PFSK-1 (cell line): ENCODE data around the gene ATP5MG.

Source experiments
- POLR2AphosphoS5 ChIP-seq: IDR thresholded peaks from 2 replicates; pipeline ENCODE4 v1.6.1; 2012; ENCODE audit warnings: low read depth, mild to moderate bottlenecking, control low read depth, low read length, moderate library complexity
- SIN3A ChIP-seq: IDR thresholded peaks from 2 replicates; pipeline ENCODE4 v1.6.1; 2012; ENCODE audit warnings: mild to moderate bottlenecking, low read length, moderate library complexity, borderline replicate concordance; ENCODE audit not compliant: insufficient read depth
- TAF1 ChIP-seq: IDR thresholded peaks from 2 replicates; pipeline ENCODE4 v1.6.1; 2012; ENCODE audit warnings: low read length, control low read depth, borderline replicate concordance; ENCODE audit not compliant: insufficient read depth
- TF ChIP-seq, protein P1 (sequence below), 2 experiments: IDR thresholded peaks; 2 replicates each; pipeline versions ENCODE4 v1.6.1 to v1.8.0; 2011 to 2012; ENCODE audit warnings: low read depth in 2 of 2, low read length in 2 of 2, control low read depth in 1 of 2, inconsistent platforms in 1 of 2, mild to moderate bottlenecking in 1 of 2, moderate library complexity in 1 of 2; ENCODE audit not compliant: insufficient read depth in 1 of 2

DNA sequence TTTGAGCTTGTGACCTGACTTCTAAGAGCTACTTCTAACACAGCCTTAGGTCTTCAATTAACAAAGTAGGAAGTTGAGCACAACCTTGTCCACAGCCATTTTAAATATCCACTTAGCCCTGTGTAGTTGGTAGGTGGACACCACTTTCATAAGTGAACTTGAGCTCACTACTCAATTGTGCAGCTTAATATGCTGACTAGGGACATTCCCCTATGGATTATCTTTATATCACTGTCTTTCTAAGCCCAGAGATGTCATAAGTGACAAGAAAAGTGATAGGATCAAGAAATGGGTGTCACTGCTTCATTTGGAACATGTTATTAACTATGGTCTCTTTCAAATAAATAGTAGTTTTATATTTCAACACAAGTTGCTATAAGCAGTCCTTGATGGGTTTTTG is 4.0 kb upstream of the ATP5MG start:
- no peak for TF ChIP-seq TAF1
- TF ChIP-seq POLR2AphosphoS5 = no peak
- TF ChIP-seq, protein P1, sequence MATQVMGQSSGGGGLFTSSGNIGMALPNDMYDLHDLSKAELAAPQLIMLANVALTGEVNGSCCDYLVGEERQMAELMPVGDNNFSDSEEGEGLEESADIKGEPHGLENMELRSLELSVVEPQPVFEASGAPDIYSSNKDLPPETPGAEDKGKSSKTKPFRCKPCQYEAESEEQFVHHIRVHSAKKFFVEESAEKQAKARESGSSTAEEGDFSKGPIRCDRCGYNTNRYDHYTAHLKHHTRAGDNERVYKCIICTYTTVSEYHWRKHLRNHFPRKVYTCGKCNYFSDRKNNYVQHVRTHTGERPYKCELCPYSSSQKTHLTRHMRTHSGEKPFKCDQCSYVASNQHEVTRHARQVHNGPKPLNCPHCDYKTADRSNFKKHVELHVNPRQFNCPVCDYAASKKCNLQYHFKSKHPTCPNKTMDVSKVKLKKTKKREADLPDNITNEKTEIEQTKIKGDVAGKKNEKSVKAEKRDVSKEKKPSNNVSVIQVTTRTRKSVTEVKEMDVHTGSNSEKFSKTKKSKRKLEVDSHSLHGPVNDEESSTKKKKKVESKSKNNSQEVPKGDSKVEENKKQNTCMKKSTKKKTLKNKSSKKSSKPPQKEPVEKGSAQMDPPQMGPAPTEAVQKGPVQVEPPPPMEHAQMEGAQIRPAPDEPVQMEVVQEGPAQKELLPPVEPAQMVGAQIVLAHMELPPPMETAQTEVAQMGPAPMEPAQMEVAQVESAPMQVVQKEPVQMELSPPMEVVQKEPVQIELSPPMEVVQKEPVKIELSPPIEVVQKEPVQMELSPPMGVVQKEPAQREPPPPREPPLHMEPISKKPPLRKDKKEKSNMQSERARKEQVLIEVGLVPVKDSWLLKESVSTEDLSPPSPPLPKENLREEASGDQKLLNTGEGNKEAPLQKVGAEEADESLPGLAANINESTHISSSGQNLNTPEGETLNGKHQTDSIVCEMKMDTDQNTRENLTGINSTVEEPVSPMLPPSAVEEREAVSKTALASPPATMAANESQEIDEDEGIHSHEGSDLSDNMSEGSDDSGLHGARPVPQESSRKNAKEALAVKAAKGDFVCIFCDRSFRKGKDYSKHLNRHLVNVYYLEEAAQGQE (IDR thresholded peaks at IDR 0.05; ENCODE audit: insufficient read depth in 1 of 2, low read depth in 2 of 2, low read length in 2 of 2) = no peak
- no peak for TF ChIP-seq SIN3A
